GM21825 (cell line): ENCODE results near the gene BCKDHA.

ENCODE experiments used
- ATAC-seq: cut with Tn5 transposase; IDR thresholded peaks from one replicate; pipeline ENCODE4 v1.9.1; 2021; ENCODE audit warnings: mild to moderate bottlenecking, moderate library complexity; ENCODE audit not compliant: unreplicated experiment

Gene BCKDHA

GRCh38 chr19:41397086-41398049 lies at the start of gene BCKDHA, which contains the start of gene EXOSC5:
BCKDHA (plus strand) TSS chr19:41397818; CDS start chr19:41397828, 10 bp downstream.
EXOSC5 (minus strand) TSS chr19:41397359; CDS start chr19:41397328, 31 bp downstream.
- peak; percentile 87 for ATAC-seq

GRCh38 chr19:41350735-41351338 lies 46.8 kb upstream of the BCKDHA start:
- ATAC-seq: no peak

- peak; percentile 34 for ATAC-seq
These were observed 46.0 kb upstream of the BCKDHA start for GRCh38 chr19:41351339-41352245.

DNA sequence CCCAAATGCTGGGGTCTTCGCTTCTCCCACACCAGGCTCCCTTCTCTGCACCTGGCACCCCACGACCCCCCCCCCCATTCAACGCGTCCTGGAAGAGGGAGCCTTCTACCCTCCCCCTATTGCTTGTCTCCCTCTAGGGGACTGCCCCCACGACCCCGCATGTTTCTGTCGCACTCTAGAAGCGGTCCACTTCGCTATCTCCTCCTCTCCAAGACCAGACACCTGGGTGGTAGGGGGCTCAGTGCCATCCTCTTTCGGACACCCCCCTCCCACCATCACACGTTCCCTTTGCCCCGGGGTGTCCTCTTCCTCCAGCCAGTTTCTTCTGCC lies 45.4 kb upstream of the BCKDHA start:
- no peak for ATAC-seq

GRCh38 chr19:41352609-41353465 lies 44.8 kb upstream of the BCKDHA start:
- ATAC-seq: no peak

GRCh38 chr19:41353466-41354342 lies 43.9 kb upstream of the BCKDHA start, which contains the start of gene TGFB1:
TGFB1 (minus strand) TSS chr19:41353922; CDS start chr19:41353044, 878 bp downstream.
- ATAC-seq: peak; percentile 39

DNA sequence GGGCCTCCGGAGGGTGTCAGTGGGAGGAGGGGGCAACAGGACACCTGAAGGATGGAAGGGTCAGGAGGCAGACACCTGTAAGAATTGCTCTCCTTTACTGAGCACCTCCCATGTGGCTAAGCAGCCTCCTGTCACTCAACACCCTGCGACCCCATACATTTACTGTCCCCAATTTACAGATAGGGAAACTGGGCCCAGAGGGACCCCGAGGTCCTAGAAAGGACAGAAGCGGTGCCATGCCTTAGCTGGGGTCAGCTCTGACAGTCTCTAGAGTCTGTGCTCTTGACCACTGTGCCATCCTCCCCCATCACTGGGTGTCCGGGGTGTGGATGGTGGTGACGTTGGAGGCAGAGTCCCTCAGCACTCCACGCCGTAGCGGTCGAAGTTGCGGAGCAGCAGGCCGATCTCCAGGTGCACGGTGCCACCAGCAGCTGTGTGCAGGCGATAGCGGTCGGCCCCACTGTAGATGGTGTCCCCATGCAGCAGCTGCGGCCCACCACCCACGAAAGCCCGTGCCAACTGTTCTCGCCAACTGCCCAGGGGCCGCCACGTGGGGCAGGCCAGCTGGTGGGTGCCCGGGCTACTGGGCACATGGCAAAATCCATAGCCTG lies 43.2 kb upstream of the BCKDHA start:
- no peak for ATAC-seq

GRCh38 chr19:41355035-41355434 lies 42.6 kb upstream of the BCKDHA start:
- ATAC-seq: no peak

GRCh38 chr19:41355802-41356201 lies 41.8 kb upstream of the BCKDHA start:
- no peak for ATAC-seq

DNA sequence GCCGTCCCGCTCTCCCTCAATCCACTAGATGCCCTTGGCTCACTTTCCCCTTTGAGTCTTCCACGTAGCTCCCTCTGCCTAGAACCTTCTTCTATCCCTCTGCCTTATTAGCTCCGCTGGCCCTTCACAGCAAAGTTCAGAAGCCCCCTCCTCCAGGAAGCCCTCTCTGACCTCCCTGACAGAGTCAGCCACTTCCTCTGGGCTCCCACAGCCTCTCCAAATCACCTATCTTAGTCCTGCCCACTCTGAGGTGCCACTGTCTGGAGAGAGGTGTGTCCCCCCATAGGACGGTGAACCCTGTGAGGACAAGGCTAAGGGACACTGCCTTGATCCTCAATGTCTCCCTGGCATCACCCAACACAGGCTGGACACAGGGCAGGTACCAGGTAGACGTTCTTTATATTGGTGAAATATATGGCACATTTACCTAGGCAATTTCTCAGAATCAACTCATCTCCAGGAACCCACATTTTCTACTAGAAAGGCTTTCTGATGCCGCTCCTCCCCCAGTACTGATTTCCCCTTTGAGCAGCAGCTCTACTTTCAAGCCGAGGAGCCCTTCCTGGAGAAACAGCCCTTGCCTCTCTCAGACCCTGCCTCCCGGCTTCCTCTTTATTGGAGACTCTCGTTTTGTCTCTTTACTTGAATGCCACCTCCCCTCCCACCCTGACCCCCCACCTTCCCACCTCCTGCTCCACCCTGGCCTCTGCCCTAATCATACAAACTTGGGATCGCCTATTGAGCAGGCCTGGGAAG lies 40.5 kb upstream of the BCKDHA start:
- ATAC-seq: no peak

DNA sequence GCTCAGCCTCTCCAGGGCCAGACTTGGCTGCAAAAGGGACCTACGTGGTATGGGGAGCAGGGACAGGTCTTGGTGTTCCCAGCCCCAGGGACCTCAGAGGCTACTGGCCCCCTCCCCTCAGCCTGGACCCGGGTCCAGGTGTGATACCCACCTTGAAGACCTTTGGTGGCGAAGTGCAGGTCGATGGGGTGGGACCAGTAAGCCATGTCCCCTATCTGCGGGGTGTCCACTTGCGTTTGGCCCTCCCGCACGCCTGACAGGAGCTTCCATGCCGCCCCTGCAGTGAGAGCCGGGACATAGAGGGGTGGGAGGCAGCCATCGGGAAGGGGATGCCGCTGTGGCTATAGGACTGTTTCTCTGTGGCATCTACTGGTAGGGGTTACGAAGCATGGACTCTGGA lies 39.9 kb upstream of the BCKDHA start:
- no peak for ATAC-seq

DNA sequence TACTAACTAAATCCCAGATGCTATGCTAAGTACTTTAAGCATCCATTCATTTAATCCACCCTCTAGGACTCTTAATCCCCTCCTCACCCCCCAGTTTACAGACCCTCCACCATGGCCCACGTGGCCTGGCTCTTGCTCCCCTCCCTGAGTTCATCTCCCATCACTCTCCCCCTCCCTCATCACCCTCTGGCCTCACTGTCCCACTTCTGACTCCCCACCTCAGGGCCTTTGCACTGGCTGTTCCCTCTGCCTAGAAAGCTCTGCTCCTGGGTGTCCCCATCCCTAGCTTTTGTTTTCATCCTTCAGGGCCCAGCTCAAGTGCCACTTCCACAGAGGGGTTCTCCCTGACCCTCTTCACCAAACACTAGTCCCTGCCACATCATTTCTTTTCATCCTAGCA lies 37.9 kb upstream of the BCKDHA start:
- ATAC-seq: no peak

DNA sequence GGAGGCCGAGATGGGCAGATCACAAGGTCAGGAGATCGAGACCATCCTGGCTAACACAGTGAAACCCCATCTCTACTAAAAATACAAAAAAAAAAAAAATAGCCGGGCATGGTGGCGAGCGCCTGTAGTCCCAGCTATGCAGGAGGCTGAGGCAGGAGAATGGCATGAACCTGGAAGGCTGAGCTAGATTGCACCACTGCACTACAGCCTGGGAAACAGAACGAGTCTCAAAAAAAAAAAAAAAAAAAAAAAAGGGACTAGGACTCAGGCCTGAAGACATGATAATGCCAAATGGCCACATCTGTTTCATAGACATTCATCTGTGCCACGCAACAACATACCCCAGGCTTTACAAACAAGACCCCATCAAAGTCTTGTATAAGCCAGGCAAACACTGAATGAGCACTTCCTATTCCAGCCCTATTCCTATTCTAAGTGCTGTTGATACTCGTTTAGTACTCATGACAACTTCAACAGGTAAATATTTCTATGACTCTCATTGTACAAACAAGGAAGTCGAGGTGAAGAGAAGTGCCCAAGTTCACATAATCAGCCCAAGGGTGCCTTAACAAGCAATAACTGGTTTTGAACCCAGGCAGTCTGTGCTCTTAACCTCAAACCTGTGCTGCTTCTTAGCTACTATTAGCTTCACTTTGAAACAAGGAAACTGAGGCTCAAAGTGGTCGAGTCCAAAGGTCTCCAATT lies 35.3 kb upstream of the BCKDHA start:
- no peak for ATAC-seq

DNA sequence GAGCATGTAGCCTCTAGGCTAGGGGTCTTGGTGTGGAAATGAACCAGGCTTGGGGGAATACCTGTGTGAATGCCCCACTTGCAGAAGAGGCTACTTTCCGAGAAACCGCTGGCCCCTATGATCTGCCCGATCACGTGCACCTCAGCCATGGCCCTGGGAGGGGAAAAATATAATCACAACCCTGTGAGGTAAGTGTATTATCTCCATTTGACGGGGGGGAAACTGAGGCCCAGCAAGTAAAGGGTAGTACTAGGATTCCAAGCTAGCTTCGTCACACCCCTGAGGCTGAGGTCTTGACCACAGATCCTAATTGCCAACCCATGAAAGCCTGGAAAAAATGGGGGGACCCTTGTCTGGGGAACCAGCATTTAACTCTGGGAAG lies 34.3 kb upstream of the BCKDHA start:
- no peak for ATAC-seq

- ATAC-seq: peak; percentile 77
These were observed 33.7 kb upstream of the BCKDHA start, which contains the start of gene B9D2 for GRCh38 chr19:41363753-41364523. B9D2 (minus strand) TSS chr19:41364149; CDS start chr19:41363519, 630 bp downstream.
